Skin epidermis (tissue), 12 donors: ENCODE data around the gene PCLAF.
A peak's percentile ranks its signal among the peaks of the same experiment; 100 is the strongest.
"Not testable (repeated sequence)": the region's sequence is repeated elsewhere in the genome, so short reads cannot be mapped to it uniquely, and the experiment has no call there.

Experiments used
- H3K27ac ChIP-seq, 21 experiments: fragments of 200-600 bp; sonication (generic) in 11 of 21; one replicate each; pipeline ENCODE4 v1.5.0; 2020; ENCODE audit warnings: mild to moderate bottlenecking in 3 of 21, inconsistent platforms in 2 of 21, moderate library complexity in 2 of 21
- H3K4me3 ChIP-seq, 7 experiments: fragments of 200-600 bp; sonication (generic) in 2 of 7; one replicate each; pipeline ENCODE4 v1.5.0; 2020; ENCODE audit warnings: inconsistent platforms in 2 of 7, mild to moderate bottlenecking in 2 of 7, moderate library complexity in 1 of 7

Gene PCLAF, protein sequence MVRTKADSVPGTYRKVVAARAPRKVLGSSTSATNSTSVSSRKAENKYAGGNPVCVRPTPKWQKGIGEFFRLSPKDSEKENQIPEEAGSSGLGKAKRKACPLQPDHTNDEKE

DNA sequence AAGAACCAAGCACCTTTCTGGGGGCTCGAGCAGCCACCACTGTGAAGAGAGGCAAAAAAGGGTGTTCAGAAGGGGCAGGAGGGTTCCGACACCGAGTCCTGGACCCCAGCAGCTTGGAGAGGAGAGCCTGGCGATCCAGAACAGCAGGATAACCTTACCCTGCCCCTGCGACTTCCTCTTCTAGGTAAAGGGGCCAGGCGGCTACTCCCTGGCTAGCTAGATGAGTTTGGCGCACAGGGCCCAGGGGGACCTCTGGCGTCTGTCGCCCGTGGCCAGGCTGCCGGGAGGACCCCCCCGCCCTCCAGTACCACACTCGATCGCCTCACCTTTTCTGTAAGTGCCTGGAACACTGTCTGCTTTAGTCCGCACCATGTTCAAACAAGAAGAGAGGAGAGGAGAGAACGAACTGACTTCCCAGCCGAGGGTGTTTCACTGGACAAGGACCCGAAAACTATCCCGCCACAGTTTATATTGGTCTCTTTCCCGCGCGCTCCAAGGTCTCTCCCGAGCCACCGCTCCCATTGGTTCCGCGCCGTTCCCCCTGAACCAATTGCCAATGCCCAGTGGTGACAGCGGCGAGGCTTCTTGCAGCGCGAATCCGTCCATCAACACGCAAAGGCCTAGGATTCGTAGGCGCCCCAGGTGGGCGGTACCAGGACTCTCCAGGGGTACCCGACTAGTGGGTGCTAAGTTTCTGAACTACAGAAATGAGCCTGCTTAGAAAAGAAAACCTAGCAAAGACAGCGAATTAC, at the start of gene PCLAF:
Gene PCLAF (minus strand): TSS at position 442 of the 752 bp plus-strand sequence. CDS start 70 bp downstream, at position 372.
- H3K27ac ChIP-seq: peak within 1 kb of the TSS in 6 of 21 experiments; percentile 18 to 63 (median 32)
- H3K4me3 ChIP-seq: peak within 1 kb of the TSS; percentile 52 to 76 (median 58)

DNA sequence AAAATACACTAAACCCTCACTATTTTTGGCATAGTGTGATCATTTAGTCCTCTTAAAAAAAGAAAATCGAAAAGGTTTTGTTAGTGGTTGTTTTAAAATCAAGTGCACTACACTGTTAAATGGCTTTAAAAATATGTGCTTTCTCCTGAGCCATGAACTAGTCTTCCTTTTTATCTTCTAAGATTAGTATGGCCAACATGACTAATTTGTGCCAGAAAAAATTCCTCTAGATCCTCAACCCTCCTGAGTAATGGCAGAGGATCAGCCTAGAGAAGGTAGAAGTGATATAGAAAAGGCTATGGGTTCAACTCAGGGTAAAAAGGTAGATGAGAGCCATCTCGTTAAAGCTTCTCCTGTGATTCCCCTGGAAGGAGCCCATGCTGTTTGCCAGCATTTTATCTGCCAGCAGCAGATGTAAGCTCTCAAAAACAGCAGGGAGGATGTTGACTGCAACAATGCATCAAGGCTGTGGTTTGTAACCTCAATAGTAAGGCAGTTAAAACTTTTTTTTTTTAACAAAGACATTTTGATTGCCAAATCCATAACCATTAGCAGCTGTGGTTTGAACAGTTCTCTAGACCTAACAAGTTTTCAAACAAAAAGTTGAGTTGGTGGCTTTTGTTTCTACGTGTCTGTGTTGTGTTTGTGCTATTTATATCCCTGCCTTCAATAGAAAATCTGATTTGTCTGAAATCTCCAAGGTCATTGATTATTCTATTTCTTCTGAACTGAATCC, 48.9 kb upstream of the PCLAF start:
- H3K4me3 ChIP-seq: no peak overlapping the region
- H3K27ac ChIP-seq: peak overlapping the region in 15 of 21 experiments; percentile 15 to 79 (median 43)

DNA sequence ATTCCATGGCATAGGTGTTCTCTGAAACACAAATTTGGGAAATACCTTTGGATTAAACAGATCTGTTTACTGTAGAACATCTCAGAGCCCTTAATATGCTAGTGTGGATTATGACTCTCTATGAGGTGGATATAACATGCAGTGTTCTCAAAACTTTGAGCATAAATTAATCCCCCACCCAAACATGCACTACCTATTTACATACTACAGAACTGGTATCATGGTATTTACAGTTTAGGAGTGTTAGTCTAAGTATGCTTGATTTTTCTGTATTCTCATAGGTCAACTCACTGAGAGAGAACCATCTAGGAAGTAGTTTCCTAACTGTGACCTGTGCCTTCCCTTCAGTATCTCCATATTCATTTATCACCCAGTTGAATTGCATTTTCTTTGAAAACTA, 48.2 kb upstream of the PCLAF start:
- Histone ChIP-seq H3K27ac (peak overlapping the region in 10 of 21 experiments; percentile 26 to 79 (median 54)), H3K4me3 (no peak overlapping the region)

DNA sequence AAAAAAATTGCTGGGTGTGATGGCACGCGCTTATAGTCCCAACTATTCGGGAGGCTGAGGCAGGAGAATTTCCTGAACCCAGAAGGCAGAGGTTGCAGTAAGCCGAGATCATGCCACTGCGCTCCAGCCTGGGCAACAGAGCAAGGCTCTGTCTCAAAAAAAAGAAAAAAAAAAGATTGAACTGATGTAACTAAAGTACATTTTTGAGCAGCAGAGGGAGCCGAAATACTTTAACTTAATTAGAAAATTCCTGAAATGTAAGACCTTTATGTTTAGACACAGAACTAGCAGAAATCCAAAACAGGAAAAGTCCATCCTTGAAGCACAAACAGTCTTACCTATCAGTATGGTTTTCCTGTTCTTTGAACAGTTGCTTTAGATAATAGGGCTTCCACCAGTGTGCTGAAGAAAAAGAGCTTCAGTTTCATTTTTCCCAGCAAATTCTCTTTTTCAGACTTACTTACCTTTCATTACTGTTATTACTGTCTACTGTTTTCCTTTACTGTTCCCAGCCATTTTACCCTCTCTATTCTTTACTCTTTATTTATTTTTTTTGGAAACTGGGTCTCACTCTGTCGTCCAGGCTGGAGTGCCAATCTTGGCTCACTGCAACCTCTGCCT, 45.7 kb upstream of the PCLAF start:
- no peak overlapping the region for H3K27ac ChIP-seq
- H3K4me3 ChIP-seq: no peak overlapping the region

DNA sequence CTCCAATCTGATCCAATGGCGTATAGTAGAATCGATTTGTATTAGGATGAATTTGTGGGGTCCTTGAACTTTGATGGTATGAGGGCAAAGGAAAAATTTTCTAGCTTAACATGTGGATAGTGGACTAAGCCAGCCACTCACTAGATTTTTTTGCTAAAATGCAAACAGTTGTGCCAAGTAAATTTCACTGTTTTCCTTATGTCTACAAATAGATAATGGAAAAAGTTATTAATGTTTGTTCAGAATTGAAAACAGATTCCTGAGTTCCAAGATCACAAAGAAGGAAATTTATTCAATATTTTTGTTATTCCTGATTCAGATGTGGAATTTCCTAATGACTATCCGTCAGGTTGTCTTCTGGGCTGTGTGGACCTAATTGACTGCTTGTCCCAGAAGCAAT, 44.0 kb upstream of the PCLAF start:
- H3K27ac ChIP-seq: no peak overlapping the region
- H3K4me3 ChIP-seq: no peak overlapping the region

DNA sequence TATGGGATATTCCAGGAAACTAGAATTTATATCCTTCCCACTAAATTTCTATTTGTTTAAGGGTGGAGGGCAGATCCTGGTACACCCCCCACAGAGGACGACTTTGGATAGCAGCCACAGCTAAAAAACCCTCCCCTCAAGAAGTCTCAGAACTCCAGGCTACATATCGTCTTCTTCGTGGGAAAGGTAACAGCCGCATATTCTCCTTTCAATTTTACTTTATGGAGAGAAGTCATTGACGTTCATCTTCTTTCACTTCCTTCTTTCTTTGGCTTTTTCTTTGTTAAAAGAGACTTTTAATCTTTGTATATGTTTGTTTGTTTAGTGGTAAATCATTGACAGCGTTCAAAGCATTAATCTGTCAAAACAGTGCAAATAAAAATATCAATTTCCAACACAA, 42.7 kb upstream of the PCLAF start:
- Histone ChIP-seq H3K27ac (no peak overlapping the region), H3K4me3 (no peak overlapping the region)

DNA sequence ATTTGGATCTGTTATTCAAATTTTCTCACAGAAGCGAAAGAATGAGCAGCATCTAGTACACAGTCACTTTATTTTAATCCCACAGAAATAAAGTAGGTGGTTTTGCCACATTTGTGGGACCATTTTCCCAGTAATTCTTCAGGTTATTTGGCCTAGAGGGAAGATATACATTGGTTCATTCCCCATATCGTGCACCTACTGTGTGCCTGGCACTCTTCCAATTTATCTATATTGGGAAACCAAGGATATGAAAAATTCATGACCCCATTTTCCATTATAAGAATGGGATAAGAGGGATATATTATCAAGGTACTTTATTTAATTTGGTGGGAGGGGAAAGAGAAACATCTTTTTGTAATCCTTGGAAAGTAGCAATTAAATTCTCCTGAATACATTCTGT, 41.5 kb upstream of the PCLAF start:
- Histone ChIP-seq H3K27ac (no peak overlapping the region), H3K4me3 (no peak overlapping the region)

DNA sequence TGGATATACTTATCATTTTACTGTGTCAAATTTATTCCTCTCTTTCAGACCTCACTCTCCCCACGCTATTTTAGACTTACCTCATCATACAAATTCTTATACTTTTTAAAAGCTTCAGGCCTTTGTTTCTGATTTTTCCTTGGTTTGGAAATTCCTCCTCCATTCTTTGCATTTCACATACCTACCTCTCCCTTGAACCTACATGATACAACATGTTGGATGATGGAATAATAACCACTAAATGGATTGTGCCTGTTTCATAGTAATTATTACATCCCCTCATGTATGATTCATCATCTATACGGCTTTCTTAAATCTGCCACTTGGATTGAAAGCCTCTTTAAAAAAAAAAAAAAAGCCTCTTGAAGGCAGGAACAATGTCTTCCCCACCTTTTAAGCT, 31.0 kb upstream of the PCLAF start:
- Histone ChIP-seq H3K4me3 (no peak overlapping the region), H3K27ac (no peak overlapping the region)

DNA sequence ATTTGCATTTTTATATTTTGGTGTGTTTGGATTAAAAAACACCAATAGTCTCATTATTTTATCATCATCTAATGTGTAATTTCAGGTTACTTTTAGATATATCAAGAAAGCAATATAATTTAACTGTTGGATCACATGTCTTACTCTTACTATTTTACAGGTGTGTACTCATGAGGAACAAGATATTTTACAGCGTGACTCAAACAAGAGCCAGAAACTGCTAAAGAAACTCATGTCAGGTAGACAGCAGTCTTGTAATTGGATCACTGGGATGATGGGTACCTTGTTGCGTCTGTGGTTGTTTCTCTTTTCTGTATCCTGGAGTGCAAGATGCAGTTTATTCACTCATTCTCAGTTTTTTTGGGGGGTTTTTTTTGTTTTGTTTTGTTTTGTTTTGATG, 19.3 kb upstream of the PCLAF start:
- Histone ChIP-seq H3K4me3 (no peak overlapping the region), H3K27ac (no peak overlapping the region)

DNA sequence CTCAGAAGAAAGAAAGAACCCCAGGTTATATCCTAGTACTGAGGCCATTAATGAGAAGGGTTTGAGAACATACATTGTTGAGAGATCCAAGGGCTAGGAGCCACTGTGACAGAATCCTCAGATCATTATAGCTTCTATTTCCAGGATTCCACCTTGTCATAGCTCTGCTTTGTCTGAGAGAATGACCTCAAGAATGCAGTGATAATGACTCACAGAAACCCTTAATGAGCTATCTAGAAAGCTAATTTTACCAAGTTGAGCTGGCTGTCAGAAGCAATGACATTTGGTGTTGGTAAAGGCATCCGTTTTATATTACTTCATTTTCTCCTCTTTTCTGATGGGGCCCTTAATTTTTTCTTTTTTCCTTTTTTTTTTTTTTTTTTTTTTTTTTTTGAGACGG, 17.3 kb upstream of the PCLAF start:
- Histone ChIP-seq H3K27ac (no peak overlapping the region), H3K4me3 (no peak overlapping the region)

DNA sequence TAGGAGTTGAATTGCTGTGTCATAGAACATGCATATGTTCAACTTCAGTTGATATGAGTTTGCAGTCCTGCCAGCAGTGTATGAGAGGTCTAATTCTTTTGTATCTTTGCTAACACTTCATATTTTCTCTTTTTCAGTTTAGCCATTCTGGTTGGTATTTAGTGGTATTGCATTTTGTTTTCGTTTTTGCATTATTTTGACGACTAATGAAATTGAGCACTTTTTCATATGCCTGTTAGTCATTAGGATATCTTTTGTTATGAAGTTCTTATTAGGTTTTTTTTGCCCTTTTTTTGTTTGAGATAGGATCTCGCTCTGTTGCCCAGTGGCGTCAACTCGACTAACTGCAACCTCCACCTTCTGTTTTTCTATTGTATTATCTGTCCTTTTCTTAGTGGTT, 15.5 kb upstream of the PCLAF start:
- no peak overlapping the region for H3K27ac ChIP-seq
- H3K4me3 ChIP-seq: no peak overlapping the region

DNA sequence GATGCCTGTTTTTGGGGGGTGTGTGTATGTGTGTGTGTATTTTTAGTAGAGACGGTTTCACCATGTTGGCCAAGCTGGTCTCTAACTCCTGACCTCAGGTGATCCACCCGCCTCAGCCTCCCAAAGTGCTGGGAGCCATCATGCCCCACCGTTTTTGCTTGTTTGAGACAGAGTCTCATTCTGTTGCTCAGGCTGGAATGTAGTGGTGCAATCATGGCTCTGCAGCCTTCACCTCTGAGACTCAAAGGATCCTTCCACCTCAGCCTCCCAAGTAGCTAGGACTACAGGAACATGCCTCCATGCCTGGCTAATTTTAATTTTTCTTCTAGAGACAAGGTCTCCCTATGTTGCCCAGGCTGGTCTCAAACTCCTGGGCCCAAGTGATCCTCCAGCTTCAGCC, 11.2 kb upstream of the PCLAF start:
- H3K27ac ChIP-seq, H3K4me3 ChIP-seq: not testable (repeated sequence)

DNA sequence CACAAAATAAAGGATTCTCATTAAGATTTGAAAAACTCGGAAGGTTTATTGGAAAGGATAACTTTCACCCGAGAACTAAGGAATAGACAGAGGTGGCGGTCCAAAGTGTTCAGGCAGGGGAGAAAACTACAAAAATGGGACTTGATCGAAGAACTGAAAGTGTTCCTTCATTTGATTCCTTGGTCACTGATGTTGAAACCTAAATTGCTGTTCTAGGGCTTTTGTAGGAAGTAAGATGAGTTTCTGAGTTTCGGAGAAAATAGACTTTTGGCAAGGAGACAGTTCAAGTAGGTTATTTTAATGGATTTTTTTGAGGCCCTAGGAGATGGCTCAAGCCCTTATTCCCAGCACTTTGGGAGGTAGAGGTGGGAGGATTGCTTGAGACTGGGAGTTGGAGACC, 7.8 kb upstream of the PCLAF start:
- Histone ChIP-seq H3K27ac (no peak overlapping the region), H3K4me3 (no peak overlapping the region)

DNA sequence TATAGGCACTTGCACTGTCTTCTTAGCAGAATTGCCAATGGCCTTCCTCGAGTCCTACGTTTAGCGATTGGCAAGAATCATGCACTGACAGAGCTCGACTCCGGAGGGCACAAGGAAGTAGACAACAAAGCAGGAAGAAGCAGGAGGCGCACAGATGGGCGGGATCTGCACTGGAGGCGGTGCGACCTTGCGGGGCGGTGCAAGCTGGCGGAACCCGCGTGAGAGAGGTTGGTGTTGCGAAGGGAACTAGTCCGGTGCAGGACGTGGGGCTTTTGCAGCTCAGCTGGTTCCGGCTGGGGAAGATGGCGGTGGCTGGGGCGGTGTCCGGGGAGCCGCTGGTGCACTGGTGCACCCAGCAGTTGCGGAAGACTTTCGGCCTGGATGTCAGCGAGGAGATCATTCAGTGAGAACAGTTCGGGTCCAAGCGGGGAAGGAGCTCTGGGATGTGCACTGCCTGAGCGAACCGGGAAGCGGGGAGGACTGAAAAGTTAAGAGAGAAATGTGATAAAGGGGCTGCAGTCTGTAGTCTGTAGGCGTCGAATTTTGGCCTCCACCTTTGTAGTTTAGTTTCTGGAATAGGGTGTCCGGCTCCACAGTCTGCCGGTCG, 6.4 kb upstream of the PCLAF start, which contains the start of gene TRIP4:
Gene TRIP4 (plus strand): TSS at position 275 of the 607 bp plus-strand sequence. CDS start 28 bp downstream, at position 303.
- Histone ChIP-seq H3K4me3 (peak within 1 kb of the TSS; percentile 60 to 95 (median 77)), H3K27ac (peak within 1 kb of the TSS; percentile 48 to 92 (median 78))

DNA sequence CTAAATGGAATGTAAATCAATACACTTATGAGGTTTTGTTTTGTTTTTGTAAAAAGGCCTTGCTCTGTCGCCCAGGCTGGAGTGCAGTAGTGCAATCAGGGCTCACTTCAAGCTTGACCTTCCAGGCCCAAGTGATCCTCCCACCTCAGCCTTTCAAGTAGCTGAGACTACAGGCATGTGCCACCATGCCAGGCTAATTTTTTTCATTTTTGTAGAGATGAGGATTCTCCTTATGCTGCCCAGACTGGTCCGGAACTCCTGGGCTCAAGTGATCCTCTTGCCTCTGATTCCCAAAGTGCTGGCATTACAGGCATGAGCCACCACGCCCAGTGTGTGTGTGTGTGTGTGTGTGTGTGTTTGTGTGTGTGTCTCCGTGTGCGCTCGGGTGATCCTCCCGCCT, 5.0 kb upstream of the PCLAF start:
- H3K27ac ChIP-seq: no peak overlapping the region

DNA sequence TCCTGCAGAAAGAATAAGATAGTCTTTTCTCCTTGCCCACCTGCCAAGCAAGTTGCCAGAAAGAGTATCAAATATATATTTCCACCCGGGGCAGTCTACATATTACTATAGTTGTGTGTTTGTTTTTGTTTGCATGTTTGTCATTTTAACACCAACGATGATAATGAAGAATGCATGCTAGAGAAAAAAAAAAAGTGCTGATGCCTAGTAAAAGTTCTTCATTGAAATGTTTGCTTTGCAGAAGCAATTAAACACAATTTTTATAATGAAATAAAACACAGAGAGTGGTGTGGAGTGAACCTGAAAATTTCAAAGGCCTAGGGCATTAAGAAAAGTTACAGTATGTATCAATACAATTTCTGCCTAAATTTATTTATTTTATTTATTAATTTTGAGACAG, 2.5 kb upstream of the PCLAF start:
- Histone ChIP-seq H3K4me3 (no peak overlapping the region), H3K27ac (no peak overlapping the region)

More for the DNA sequence above, 5.0 kb upstream of the PCLAF start:
- H3K4me3 ChIP-seq: no peak overlapping the region

DNA sequence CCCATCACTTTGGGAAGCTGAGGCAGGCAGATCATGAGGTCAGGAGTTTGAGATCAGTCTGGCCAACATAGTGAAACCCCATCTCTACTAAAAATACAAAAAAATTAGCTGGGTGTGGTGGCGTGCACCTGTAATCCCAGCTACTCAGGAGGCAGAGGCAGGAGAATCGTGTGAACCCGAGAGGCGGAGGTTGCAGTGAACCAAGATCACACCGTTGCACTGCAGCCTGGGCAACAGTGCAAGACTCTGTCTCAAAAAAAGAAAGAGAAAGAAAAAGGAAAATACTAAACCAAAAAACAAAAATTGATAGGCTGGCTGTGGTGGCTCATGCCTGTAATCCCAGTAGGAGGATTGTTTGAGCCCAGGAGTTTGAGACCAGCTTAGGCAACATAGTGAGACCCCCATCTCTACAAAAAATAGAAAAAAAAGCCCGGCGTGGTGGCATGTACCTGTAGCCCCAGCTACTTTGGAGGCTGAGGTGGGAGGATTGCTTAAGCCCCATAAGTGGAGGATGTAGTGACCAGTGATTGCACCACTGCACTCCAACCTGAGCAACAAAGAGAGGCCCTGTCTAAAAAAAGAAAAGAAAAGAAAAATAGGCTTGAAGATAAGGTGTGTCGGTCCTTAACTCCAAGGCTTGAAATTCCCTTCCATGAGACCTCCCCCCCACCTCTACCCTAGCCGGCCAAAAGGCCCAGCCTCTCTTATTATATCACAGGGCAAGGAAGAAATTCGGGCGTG, 941 bp downstream of the PCLAF start:
- Histone ChIP-seq H3K4me3 (peak overlapping the region; percentile 52 to 76 (median 58)), H3K27ac (peak overlapping the region in 2 of 21 experiments; percentile 35 to 63)

DNA sequence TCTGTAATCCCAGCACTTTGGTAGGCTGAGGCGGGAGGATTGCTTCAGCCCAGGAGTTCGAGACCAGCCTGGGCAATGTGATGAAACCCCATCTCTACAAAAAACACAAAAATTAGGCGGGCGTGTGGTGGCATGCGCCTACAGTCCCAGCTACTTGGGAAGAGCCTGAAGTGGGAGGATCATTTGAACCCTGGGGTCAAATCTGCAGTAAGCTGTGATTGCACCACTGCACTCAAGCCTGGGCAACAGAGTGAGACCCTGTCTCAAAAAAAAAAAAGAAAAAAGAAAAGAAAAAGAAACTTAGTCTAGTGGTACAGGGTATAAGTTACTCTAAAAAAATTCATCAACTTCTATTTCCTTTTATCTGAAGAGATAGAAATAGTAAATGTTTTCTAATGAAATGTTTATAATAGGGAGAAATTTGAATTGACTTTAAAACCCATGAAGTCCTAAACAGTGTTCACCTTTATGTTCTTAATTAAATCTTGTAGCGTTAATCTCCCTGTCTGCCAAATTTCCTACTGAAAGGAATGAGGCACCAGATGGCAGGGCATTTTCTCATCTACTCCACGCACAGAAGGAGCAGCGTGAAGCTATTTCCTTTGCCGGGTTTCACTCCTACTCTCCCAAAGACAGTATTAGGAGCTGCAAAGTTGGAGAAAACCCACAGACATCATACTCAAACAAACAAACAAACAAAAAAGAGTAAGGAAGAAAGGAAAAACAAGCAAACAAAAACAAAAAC, 1.9 kb downstream of the PCLAF start:
- H3K27ac ChIP-seq: no peak overlapping the region

DNA sequence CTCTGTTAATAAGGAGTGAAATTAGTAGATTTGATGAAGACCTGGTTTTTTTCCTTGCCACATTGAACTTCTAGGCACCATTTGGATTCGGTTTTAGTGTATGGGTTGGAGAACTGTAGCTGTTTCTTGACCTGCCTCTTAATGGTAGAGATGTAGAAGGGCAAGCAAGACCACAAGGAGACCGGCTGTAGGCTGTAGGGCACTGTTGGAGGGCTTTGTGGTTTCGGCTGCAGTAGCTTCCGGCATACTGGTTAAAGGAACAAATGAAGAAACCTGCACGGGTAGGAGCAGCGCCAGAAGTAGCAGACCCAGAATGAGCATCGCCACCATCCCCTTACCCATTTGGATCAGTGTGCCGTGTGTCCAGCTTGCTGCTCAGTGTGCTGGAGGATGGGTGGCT, 7.9 kb downstream of the PCLAF start:
- Histone ChIP-seq H3K27ac (no peak overlapping the region), H3K4me3 (no peak overlapping the region)

More for the DNA sequence above, 1.9 kb downstream of the PCLAF start:
- no peak overlapping the region for H3K4me3 ChIP-seq
